Activated CD4-positive, alpha-beta T cell treated with anti-CD3 and anti-CD28 coated beads, Interleukin-2, amount 50 U/mL, for 48 hours (primary cell): ENCODE data around the gene DISC1.
"Not testable (repeated sequence)": the region's sequence is repeated elsewhere in the genome, so short reads cannot be mapped to it uniquely, and the experiment has no call there.

Source experiments
- DNase-seq, 2 experiments: peaks; one replicate each; pipeline ENCODE4 v3.0.0-alpha.2; 2020

Gene DISC1

GRCh38 chr1:231781892-231782291, 155.3 kb downstream of the DISC1 start:
- no peak for DNase-seq

GRCh38 chr1:231785073-231785472, 158.5 kb downstream of the DISC1 start:
- not testable (repeated sequence) for DNase-seq

- DNase-seq: no peak
Observed at GRCh38 chr1:231786126-231786525, 159.5 kb downstream of the DISC1 start.

GRCh38 chr1:231792634-231793033, 166.0 kb downstream of the DISC1 start:
- no peak for DNase-seq

- no peak for DNase-seq
Observed at GRCh38 chr1:231793893-231794292, 167.3 kb downstream of the DISC1 start.

GRCh38 chr1:231796141-231796540, 169.6 kb downstream of the DISC1 start:
- no peak for DNase-seq

GRCh38 chr1:231799363-231799986, 172.9 kb downstream of the DISC1 start:
- DNase-seq: no peak

GRCh38 chr1:231800108-231800507, 173.5 kb downstream of the DISC1 start:
- DNase-seq: no peak

GRCh38 chr1:231801042-231801585, 174.5 kb downstream of the DISC1 start:
- DNase-seq: no peak

GRCh38 chr1:231803353-231803752, 176.8 kb downstream of the DISC1 start:
- DNase-seq: no peak

- peak; percentile 36 to 56 for DNase-seq
Observed at GRCh38 chr1:231806623-231807495, 180.3 kb downstream of the DISC1 start.

GRCh38 chr1:231807541-231807940, 181.0 kb downstream of the DISC1 start:
- no peak for DNase-seq

GRCh38 chr1:231808116-231808515, 181.5 kb downstream of the DISC1 start:
- no peak for DNase-seq

GRCh38 chr1:231808990-231809389, 182.4 kb downstream of the DISC1 start:
- DNase-seq: no peak

GRCh38 chr1:231810415-231810814, 183.8 kb downstream of the DISC1 start:
- DNase-seq: no peak

- DNase-seq: no peak
Observed at GRCh38 chr1:231814021-231814420, 187.4 kb downstream of the DISC1 start.

- DNase-seq: no peak
Observed at GRCh38 chr1:231814521-231814920, 187.9 kb downstream of the DISC1 start.

GRCh38 chr1:231817801-231818200, 191.2 kb downstream of the DISC1 start:
- DNase-seq: no peak

GRCh38 chr1:231818337-231818736, 191.7 kb downstream of the DISC1 start:
- no peak for DNase-seq

- DNase-seq: no peak
Observed at GRCh38 chr1:231821281-231821680, 194.7 kb downstream of the DISC1 start.

- DNase-seq: no peak
Observed at GRCh38 chr1:231822041-231822440, 195.5 kb downstream of the DISC1 start.

GRCh38 chr1:231826566-231826965, 200.0 kb downstream of the DISC1 start:
- DNase-seq: no peak

- no peak for DNase-seq
Observed at GRCh38 chr1:231827337-231828105, 200.9 kb downstream of the DISC1 start.
